ENCODE measurements around the gene TOP3A.
"Not testable (repeated sequence)": the region's sequence is repeated elsewhere in the genome, so short reads cannot be mapped to it uniquely, and the experiment has no call there.

The TOP3A gene

DNA sequence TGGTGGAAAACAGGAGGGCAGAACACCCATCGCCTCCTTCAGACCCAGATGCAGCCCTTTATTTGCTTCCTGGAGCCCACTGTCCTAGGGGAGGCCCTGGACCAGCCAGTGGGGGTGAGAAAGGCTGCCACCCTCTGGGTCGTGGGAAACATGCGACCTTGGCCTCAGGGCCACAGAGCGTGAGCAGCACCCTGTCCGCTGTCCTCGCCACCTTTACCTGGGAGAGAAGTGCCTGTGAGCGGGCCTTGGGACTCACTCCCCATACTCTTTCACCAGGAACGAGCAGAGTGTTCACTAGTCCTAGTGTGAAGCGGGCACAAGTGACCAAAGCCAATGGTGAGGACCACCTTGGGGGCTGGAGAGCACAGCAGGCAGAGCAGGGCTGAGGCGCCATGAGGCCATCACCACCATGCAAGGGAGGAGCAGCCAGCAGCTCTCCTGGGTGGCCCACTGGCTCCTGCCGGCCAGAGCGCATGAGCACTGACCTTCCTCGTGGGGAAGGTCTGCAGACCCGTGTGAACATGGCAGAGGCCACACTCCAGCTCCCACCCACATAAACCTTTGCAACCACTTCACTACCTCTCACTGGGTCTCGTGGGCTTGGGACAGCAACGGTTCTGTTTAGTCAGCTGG is 8.8 kb upstream of the TOP3A start:
- DNase-seq (ENCODE audit: low read depth in 1 of 2, low spot score in 1 of 2) = no peak

DNA sequence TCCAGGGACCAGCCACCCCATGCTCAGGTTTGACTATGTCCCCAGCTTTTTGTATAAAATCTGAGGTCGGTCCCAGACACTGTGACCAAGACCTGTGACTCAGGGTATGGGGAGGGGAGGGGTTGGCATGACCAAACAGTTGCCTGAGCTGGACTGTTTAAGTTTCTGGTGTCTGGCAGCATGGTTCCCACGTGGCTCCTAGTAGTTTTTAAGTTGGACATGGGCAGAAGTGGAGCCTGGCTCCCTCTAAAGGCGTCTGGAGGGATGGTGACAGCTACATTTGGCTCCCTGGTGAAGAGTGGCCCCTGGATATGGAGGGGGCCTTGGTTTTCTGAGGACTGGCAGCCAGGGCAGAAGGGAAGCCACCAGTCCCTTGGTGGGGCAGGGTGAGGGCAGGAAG is 8.2 kb upstream of the TOP3A start:
- no peak for DNase-seq (ENCODE audit: low read depth in 1 of 2, low spot score in 1 of 2)

DNA sequence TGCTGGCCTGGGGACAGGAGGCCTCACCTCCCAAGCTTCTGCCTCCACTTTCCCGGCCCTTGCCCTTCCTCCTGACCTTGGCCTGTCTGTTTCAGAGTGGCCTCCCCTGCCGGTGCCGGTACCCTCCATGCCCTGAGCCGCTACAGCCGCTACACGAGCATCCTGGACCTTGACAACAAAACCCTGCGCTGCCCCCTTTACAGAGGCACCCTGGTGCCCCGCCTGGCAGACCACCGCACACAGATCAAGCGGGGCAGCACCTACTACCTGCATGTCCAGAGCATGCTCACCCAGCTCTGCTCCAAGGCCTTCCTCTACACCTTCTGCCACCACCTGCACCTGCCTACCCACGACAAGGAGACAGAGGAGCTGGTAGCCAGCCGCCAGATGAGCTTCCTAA is 7.7 kb upstream of the TOP3A start:
- no peak for DNase-seq (ENCODE audit: low read depth in 1 of 2, low spot score in 1 of 2)

DNA sequence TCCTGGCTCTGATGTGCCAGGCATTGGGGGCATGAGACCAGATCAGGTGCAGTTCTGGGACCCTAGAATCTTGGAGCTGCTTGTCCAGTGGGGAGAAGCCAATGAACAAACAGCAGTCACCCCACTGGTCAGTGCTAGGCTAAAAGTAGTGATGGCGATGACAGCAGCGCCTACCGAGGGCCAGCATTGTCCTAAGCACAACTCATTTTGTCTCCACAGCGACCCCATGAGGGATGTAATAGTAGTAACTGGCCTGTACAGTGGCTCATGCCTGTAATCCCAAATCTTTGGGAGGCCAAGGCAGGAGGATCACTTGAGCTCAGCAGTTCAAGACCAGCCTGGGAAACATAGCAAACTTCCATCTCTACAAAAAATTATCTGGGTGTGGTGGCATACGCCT is 6.5 kb upstream of the TOP3A start:
- no peak for DNase-seq (ENCODE audit: low read depth in 1 of 2, low spot score in 1 of 2)

DNA sequence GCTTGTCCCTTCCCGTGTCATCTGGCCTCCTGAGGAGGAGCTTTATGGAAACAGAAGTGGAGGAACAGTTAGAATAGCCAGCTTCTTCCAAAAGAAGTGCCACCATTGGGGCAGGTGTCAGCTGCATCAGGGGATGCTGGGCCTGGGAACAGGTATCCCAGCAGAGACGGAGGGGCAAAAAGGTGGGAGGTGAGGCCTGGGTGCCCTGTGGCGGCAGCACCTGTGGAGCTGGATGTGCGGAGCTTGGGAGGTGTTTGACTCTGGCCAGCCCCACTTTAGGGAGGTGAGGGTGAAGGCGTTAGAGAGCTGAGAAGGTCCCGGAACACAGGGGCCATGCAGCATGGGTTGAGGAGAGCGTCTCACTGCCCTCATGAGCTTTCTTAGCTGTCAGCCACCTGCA is 5.5 kb upstream of the TOP3A start:
- no peak for DNase-seq (ENCODE audit: low read depth in 1 of 2, low spot score in 1 of 2)

DNA sequence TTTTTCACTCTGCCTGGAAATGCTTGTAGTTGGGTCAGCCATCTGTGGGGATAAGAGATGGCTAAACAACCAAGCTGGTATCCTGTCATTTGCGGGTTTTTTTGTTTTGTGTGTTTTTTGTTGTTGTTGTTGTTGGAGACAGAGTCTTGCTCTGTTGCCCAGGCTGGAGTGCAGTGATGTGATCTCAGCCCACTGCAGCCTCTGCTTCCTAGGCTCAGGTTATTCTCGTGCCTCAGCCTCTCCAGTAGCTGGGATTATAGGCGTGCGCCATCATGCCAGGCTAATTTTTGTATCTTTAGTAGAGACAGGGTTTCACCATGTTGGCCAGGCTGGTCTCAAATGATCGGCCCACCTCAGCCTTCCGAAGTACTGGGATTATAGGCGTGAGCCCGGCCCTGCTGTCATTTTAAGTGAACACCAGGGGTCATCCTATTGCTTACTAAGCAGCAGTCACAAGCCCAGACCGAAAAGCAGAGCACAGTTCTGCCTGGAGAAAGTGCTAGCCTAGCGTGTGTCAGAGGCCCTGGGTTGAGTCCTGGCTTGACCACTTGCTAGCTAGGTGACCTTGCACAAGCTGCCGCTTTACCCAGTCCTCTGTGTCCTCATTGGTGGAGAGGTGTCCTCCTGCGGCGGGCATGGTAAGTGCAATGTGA is 4.9 kb upstream of the TOP3A start:
- no peak for DNase-seq (ENCODE audit: low read depth in 1 of 2, low spot score in 1 of 2)

DNA sequence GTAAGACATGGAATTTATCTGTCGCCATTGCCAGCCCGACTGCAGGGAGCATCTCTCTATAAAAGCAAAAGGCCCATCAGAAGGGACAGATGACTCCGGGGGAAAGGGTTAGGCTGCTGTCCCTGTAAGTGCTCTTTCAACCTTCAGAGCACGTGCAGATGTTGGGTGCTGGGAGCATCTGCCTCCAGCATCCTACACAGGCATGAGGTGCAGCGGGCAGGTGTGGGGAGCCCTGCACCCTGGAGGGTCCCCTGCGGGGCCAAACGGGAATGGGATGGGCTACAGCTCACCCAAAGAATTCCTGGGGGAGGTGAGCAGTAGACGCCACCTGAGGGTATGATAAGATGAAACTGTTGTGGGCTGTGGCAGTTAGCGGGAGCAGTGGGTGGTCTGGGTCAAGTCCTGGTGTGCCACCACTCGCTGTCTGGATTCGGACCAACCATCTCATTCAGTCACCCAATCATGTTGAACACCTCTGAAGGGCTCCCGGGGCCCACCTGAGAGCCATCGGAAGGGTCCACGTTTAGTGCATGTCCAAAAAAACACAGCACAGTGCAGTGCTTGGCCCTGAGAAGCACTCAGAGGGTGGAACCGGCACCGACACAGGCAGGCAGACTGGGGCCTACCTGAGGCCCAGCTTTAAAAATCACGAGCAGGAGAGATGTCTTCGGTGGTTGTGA is 4.1 kb upstream of the TOP3A start:
- DNase-seq (ENCODE audit: low read depth in 1 of 2, low spot score in 1 of 2) = no peak

DNA sequence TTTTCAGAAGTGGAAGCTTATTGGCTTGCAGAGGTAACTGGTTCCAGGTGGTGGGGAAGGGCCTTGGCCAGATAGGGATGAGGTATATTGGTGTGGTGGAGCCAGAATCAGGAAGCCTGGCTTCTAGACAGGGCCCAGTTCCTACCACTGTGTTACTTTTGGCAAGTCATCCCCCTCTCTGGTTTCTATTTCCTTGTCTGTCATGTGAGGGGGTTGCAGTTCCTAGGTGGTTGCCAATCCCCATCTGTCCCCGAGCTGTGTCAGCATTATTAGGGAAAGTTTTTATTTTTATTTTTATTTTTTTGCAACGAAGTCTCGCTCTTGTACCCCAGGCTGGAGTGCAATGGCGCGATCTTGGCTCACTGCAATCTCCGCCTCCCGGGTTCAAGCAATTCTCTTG is 3.3 kb upstream of the TOP3A start:
- no peak for DNase-seq (ENCODE audit: low read depth in 1 of 2, low spot score in 1 of 2)

DNA sequence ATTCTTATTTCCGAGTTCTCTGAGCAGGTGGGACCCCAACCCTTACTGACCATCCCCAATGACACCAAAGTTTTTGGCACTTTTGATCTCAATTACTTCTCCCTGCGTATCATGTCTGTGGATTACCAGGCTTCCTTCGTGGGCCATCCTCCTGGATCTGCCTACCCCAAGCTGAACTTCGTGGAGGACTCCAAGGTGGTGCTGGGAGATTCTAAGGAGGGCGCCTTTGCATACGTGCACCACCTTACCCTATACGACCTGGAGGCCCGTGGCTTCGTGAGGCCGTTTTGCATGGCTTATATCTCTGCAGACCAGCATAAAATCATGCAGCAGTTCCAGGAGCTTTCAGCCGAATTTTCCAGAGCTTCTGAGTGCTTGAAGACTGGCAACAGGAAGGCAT is 1.2 kb upstream of the TOP3A start:
- no peak for DNase-seq (ENCODE audit: low read depth in 1 of 2, low spot score in 1 of 2)

DNA sequence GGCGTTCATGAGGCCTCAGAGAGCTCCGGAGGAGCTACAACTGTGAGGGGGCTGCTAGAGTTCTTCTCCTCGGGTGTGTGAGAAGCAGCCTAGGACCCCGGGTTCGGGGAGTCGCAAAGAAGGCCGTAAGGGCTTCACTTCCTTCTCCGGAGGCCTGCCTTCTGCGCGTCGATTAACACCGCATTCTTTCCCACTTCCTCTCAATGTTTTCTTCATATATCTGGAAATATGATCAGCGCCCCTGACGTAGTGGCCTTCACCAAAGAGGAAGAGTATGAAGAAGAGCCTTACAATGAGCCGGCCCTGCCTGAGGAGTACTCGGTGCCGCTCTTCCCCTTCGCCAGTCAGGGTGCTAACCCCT is 748 bp upstream of the TOP3A start:
- DNase-seq (ENCODE audit: low read depth in 1 of 2, low spot score in 1 of 2) = no peak

DNA sequence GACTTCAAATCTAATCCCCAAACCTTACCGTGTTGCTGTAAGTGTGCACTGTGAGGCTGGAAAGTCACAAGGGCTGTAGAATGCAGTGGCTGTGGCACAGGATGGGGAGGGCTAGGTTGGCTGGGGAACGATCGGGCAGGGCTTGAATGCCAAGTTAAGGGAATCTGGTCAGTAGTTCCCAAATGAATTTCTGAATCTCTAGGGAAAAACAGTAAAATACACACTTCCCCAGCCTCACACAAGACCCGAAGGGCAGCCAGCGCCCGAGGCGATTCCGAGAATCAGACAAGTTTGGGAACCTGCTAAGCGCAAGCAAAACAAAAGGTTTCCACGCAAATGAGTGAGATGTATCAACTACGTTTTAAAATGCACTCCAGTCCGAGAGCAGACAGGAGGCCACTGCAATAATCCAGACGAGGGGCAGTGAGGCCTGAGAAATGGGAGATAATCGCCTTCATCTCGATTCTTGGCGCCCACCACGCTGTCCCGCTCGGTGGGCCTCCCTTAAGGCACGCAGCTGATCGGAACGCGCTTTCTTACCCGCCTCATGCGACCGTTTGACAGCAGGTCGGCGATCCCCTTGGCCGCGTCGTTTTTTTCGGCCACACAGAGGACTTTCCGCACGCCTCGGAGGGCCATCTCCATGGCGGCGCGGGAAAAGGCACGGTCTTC is 599 bp downstream of the TOP3A start:
- DNase-seq (ENCODE audit: low read depth in 1 of 2, low spot score in 1 of 2) = no peak

DNA sequence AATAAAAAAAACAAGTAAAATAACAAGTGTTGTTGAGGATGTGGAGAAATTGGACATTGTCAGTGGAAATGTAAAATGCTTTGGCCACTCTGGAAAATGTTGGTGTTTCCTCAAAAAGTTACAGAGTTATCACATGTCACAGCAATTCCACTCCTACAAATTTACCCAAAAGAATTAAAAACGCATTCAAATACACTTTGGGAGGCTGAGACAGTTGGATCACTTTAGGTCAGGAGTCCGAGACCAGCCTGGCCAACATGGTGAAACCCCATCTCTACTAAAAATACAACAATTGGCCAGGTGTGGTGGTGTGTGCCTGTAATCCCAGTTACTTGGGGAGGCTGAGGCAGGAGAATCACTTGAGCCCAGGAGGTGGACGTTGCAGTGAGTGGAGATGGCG is 5.6 kb downstream of the TOP3A start:
- no peak for DNase-seq (ENCODE audit: low read depth in 1 of 2, low spot score in 1 of 2)

DNA sequence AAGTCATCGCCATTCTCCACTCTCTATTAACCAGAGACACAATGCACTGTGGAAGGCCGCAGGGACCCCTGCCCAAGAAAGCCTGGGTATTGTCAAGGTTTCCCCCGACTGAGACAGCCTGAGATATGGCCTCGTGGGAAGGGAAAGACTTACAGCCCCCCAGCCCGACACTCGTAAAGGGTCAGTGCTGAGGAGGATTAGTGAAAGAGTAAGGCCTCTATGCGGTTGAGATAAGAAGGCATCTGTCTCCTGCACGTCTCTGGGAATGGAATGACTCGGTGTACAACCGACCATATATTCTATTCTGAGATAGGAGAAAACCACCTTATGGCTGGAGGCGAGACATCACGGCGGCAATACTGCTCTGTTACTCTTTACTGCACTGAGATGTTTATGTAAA is 11.6 kb downstream of the TOP3A start:
- DNase-seq (ENCODE audit: low read depth in 1 of 2, low spot score in 1 of 2) = not testable (repeated sequence)

DNA sequence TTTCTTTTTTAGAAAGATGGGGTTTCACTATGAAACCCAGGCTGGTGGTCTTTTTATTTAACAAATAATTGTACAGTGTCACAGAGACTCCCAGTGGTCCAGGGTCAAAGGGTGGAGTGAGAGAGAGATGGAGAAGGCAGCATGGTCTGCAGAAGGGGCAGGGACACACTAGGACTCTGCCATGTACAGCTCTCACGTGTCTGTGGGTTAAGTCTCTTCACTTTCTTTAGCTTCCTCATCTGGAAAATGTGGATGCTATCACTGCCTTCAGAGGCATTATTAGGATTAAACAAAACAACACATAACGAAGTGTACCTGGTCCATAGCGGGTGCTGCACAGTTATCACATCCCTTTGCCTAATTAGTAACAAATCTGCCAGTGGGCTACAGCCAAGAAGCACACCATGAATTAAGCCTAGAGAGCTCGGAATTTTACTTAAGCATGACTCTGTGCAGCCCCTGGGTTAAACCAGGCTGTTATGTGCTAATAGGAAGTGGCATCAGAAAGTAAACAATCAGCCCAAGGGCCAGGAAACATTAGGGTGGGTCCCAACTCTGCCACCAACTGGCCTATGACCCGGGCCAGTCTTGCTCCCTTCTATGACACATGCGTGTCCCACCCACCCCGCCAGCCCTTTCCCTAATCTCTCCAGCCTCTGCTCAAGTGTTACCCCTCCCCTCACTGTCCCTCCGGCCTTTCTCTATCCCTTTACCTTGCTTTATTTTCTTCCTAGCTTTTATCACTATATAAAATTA is 13.9 kb downstream of the TOP3A start:
- no peak for DNase-seq (ENCODE audit: low read depth in 1 of 2, low spot score in 1 of 2)

DNA sequence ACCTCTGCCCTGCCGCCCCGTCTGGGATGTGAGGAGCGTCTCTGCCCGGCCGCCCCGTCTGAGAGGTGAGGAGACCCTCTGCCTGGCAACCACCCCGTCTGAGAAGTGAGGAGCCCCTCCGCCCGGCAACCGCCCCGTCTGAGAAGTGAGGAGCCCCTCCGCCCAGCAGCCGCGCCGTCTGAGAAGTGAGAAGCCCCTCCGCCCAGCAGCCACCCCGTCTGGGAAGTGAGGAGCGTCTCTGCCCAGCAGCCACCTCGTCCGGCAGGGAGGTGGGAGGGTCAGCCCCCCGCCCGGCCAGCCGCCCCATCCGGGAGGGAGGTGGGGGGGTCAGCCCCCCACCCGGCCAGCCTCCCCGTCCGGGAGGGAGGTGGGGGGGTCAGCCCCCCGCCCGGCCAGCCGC is 16.7 kb downstream of the TOP3A start:
- DNase-seq (ENCODE audit: low read depth in 1 of 2, low spot score in 1 of 2) = not testable (repeated sequence)

DNA sequence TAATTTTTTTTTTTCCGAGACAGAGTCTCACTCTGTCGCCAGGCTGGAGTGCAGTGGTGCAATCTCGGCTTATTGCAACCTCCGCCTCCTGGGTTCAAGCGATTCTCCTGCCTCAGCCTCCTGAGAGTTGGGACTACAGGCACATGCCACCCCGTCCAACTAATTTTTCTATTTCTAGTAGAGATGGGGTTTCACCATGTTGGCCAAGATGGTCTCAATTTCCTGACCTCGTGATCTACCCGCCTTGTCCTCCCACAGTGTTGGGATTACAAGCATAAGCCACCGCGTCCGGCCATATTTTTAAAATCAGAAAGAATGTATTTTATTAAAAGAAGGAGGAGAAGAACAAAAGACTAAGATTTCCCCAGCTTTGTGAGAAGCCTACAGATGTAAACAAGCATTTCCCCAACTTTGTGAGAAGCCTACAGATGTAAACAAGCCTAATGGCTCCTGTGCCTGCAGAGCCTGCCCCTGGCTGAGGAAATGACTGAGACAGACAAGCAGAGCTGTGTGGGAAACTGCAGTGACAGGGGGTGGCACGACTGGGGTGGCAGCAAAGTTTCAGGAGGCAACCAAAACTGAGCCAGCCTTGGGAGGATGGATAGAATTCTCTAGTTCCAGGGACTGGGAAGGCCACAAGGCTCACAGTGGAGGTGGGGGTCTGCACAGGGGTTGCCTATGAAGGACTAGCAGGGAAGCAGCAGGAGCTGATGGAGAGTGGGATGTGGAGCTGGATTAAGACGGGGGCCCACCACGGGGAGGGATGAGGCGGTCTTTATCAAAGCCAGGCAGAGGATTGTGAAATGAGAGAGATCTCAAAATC is 22.9 kb downstream of the TOP3A start:
- DNase-seq (ENCODE audit: low read depth in 1 of 2, low spot score in 1 of 2) = no peak

DNA sequence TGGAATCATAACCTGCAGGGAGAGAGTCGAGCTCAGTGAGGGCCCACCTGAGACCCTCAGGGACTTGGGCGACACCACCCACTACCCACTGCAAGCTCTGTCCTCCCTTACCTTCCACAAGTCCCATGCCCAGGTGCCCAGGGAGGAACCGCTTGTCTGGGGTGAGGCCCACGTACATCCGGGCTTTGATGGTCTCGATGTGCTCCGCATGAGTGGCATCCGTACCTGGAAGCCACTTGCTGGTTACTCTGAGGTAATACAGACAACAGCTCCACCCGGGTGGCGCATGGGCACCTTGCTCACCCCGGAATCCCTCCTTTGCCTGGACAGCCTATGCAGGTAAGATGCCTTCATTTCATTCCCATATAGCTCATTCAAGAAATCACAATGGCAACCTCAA is 29.5 kb downstream of the TOP3A start:
- DNase-seq (ENCODE audit: low read depth in 1 of 2, low spot score in 1 of 2) = no peak

DNA sequence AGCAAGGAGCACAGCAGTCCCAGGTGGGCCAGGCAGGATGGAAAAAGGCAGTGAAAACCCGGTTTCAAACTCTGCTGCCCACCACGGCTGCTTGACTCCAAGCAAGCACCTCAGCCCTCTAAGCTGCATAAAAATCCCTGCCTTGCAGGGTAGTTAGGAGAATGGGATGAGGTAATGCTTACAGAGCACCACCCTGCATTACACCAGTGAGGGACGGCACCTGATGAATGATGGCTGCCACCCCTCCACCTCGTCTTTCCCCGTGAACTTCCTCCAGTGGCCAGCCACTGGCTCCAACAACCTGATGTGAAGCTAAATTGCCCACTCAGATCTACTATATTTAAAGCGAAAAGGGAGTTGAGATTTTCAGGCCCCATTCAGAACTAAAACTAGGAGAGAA is 33.0 kb downstream of the TOP3A start:
- no peak for DNase-seq (ENCODE audit: low read depth in 1 of 2, low spot score in 1 of 2)

DNA sequence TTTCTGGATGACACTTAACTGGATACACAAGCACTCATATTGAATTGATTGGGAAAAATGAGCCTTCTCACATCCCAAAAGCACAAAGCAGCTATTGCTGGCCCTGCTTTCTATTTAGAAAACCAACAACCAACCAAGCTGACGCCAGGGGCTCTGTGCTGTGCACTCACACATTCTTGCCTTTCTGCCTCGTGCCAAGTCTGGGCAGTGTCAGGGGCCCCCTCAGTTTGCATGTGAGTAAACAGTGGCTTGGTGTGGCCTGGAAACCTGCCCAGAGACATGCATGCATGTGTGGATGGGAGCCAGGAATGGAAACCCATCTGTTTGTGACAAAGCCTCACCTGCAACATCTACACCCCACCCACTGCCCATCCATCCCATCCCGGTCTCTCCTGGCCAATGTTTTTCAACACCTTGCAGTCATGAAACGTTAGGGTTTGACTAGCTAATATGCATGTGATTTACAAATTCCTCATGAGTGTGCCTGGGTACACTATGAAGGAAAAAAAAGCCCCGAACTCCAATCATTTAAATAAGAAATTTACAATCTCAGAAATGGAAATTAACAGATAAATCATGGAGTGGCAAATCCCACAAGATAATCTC is 33.9 kb downstream of the TOP3A start:
- no peak for DNase-seq (ENCODE audit: low read depth in 1 of 2, low spot score in 1 of 2)

DNA sequence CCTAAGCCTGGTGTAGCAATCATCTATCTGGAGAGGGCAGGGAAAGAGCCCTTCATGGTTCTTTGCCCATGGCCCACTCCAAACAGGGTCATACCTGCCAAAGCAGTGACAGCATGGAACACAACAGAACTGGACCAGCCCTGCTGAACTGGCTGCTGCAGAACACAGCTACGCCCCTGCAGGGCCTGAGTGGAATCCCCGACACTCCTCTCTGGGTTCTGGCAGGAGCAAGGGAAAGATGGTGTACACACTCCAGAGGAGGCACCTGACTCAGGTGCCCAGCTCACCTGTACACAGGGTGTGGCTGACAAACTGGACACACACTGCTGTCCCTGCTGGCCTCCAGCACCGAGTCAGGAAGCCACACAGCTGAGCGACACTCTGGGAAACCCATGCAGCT is 34.5 kb downstream of the TOP3A start:
- no peak for DNase-seq (ENCODE audit: low read depth in 1 of 2, low spot score in 1 of 2)

Data from stimulated activated CD4-positive, alpha-beta T cell treated with anti-CD3 and anti-CD28 coated beads, Interleukin-15, amount 100 ng/mL, for 1 hour (primary cell).